Measurements from ENCODE around the gene RALY. TPM values are rescaled to one million over a fixed set of nuclear protein-coding genes. Genes with fewer than 3 reads are reported as not detected.

The RALY gene
- total RNA-seq, 2 donors from 2014 or later, result 136 to 182 TPM

GRCh38 chr20:34082232-34082887, 88.6 kb downstream of the RALY start:
- Mint-ChIP-seq H3K36me3 (ENCODE audit: low read depth) (peaks cover 37% of the 10 kb centered on the region), H3K27me3 (ENCODE audit: insufficient read depth) (no peaks in the 10 kb centered on the region), H3K9me3 (no peaks in the 10 kb centered on the region), H3K27ac (no peak overlapping the region), H3K4me1 (no peaks in the 10 kb centered on the region), H3K4me3 (no peak overlapping the region)
- Histone ChIP-seq H3K4me3 (ENCODE audit: low read length) (no peak overlapping the region), H3K27ac (ENCODE audit: low read depth, low read length) (no peak overlapping the region), H3K9ac (ENCODE audit: extremely low read depth, low read length, poor library complexity, severe bottlenecking) (no peak overlapping the region), H3K4me1 (ENCODE audit: control insufficient read depth, insufficient read depth, low read length) (no peaks in the 10 kb centered on the region), H3K27me3 (ENCODE audit: control insufficient read depth, insufficient read depth, low read length, poor library complexity, severe bottlenecking) (no peaks in the 10 kb centered on the region), H3K9me3 (ENCODE audit: control insufficient read depth, low read length) (no peaks in the 10 kb centered on the region), H3K36me3 (ENCODE audit: control insufficient read depth, insufficient read depth, low read length) (peaks cover 72% of the 10 kb centered on the region)
- 93 to 96% methylated on average over 8 of the region's 8 CpGs for WGBS, 2 experiments (ENCODE audit: insufficient coverage in 1 of 2, insufficient read length in 1 of 2)
- no peak for TF ChIP-seq CTCF (conservative IDR thresholded peaks at IDR 0.05)
- DNase-seq, result no peak

- Histone ChIP-seq H3K27me3 (ENCODE audit: control insufficient read depth, insufficient read depth, low read length, poor library complexity, severe bottlenecking) (no peaks in the 10 kb centered on the region), H3K9ac (ENCODE audit: extremely low read depth, low read length, poor library complexity, severe bottlenecking) (no peak overlapping the region), H3K36me3 (ENCODE audit: control insufficient read depth, insufficient read depth, low read length) (peaks cover 72% of the 10 kb centered on the region), H3K27ac (ENCODE audit: low read depth, low read length) (no peak overlapping the region), H3K4me1 (ENCODE audit: control insufficient read depth, insufficient read depth, low read length) (no peaks in the 10 kb centered on the region), H3K9me3 (ENCODE audit: control insufficient read depth, low read length) (no peaks in the 10 kb centered on the region), H3K4me3 (ENCODE audit: low read length) (no peak overlapping the region)
- Mint-ChIP-seq H3K27me3 (ENCODE audit: insufficient read depth) (no peaks in the 10 kb centered on the region), H3K27ac (no peak overlapping the region), H3K36me3 (ENCODE audit: low read depth) (peaks cover 43% of the 10 kb centered on the region), H3K9me3 (no peaks in the 10 kb centered on the region), H3K4me1 (no peaks in the 10 kb centered on the region), H3K4me3 (no peak overlapping the region)
- TF ChIP-seq CTCF (conservative IDR thresholded peaks at IDR 0.05), result peak; percentile 29
- no peak for DNase-seq
- 91 to 96% methylated on average over 6 to 7 of the region's 7 CpGs for WGBS, 2 experiments (ENCODE audit: insufficient coverage in 1 of 2, insufficient read length in 1 of 2)
Measured at GRCh38 chr20:34083137-34083536, 89.4 kb downstream of the RALY start.

GRCh38 chr20:34083781-34084180, 90.1 kb downstream of the RALY start:
- Mint-ChIP-seq H3K27ac (no peak overlapping the region), H3K36me3 (ENCODE audit: low read depth) (peaks cover 47% of the 10 kb centered on the region)
- WGBS, 2 experiments (ENCODE audit: insufficient coverage in 1 of 2, insufficient read length in 1 of 2), result 87 to 97% methylated on average over 2 of the region's 2 CpGs

More at GRCh38 chr20:34083781-34084180, 90.1 kb downstream of the RALY start:
- Mint-ChIP-seq H3K9me3 (no peaks in the 10 kb centered on the region), H3K4me1 (no peaks in the 10 kb centered on the region), H3K4me3 (no peak overlapping the region), H3K27me3 (ENCODE audit: insufficient read depth) (no peaks in the 10 kb centered on the region)
- H3K4me3 ChIP-seq (ENCODE audit: low read length), result no peak overlapping the region
- TF ChIP-seq CTCF (conservative IDR thresholded peaks at IDR 0.05), result no peak
- H3K36me3 ChIP-seq (ENCODE audit: control insufficient read depth, insufficient read depth, low read length), result peaks cover 72% of the 10 kb centered on the region
- H3K9ac ChIP-seq (ENCODE audit: extremely low read depth, low read length, poor library complexity, severe bottlenecking), result no peak overlapping the region
- no peaks in the 10 kb centered on the region for H3K9me3 ChIP-seq (ENCODE audit: control insufficient read depth, low read length)
- no peaks in the 10 kb centered on the region for H3K27me3 ChIP-seq (ENCODE audit: control insufficient read depth, insufficient read depth, low read length, poor library complexity, severe bottlenecking)
- H3K27ac ChIP-seq (ENCODE audit: low read depth, low read length), result no peak overlapping the region
- no peaks in the 10 kb centered on the region for H3K4me1 ChIP-seq (ENCODE audit: control insufficient read depth, insufficient read depth, low read length)
- no peak for DNase-seq

All from endodermal cell (in vitro differentiated cells).